CD4-positive, CD25-positive, alpha-beta regulatory T cell (primary cell): ENCODE measurements around the gene ANKRD62. TPM values are rescaled to one million over a fixed set of nuclear protein-coding genes. Genes with fewer than 3 reads are reported as not detected.

Experiments
- ATAC-seq, 2 donors: fragments of 150-1000 bp; cut with Tn5 transposase; one replicate each; pipeline ENCODE4 v1.10.0; 2021; ENCODE audit warnings: low read depth in 2 of 2, moderate number of reproducible peaks in 2 of 2, moderate library complexity in 1 of 2
- DNase-seq, 3 donors: peaks; one replicate each; pipeline versions ENCODE4 v3.0.0 to v3.0.0-alpha.2; 2012 to 2022; ENCODE audit warnings: mixed read lengths in 1 of 3
- H3K27ac ChIP-seq: one replicate; pipeline ENCODE4 v1.7.0; 2013; ENCODE audit warnings: mild to moderate bottlenecking, low read length; ENCODE audit not compliant: insufficient read depth, poor library complexity, severe bottlenecking
- H3K27me3 ChIP-seq: one replicate; pipeline ENCODE4 v1.7.0; 2013; ENCODE audit warnings: low read length; ENCODE audit not compliant: control insufficient read depth, insufficient read depth
- H3K36me3 ChIP-seq: one replicate; pipeline ENCODE4 v1.7.0; 2013; ENCODE audit warnings: mild to moderate bottlenecking, low read length, moderate library complexity; ENCODE audit not compliant: control insufficient read depth, insufficient read depth
- H3K4me1 ChIP-seq: 2 replicates; pipeline ENCODE4 v1.7.0; 2013; ENCODE audit warnings: mild to moderate bottlenecking, low read length; ENCODE audit not compliant: insufficient read depth, control insufficient read depth, poor library complexity, severe bottlenecking
- H3K4me3 ChIP-seq: one replicate; pipeline ENCODE4 v1.7.0; 2013; ENCODE audit warnings: low read depth, mild to moderate bottlenecking, low read length, moderate library complexity
- H3K9me3 ChIP-seq, 2 experiments: 1 replicate in 1 of 2; 2 replicates in 1 of 2; pipeline ENCODE4 v1.7.0; 2013; ENCODE audit warnings: low read length in 2 of 2, mild to moderate bottlenecking in 1 of 2, moderate library complexity in 1 of 2; ENCODE audit not compliant: control insufficient read depth in 2 of 2
- H3K27ac Mint-ChIP-seq, 3 donors: one replicate each; pipeline ENCODE4 v1.8.0; 2020 to 2022; ENCODE audit warnings: mild to moderate bottlenecking in 3 of 3, mixed read lengths in 3 of 3, moderate library complexity in 2 of 3
- H3K27me3 Mint-ChIP-seq: one replicate; pipeline ENCODE4 v1.8.0; 2022; ENCODE audit warnings: mild to moderate bottlenecking, mixed read lengths
- H3K36me3 Mint-ChIP-seq: one replicate; pipeline ENCODE4 v1.8.0; 2020; ENCODE audit warnings: mixed read lengths
- H3K4me1 Mint-ChIP-seq, 4 donors: one replicate each; pipeline ENCODE4 v1.8.0; 2020 to 2022; ENCODE audit warnings: mixed read lengths in 4 of 4, mild to moderate bottlenecking in 1 of 4
- H3K4me3 Mint-ChIP-seq, 4 donors: one replicate each; pipeline ENCODE4 v1.8.0; 2020 to 2022; ENCODE audit warnings: mild to moderate bottlenecking in 4 of 4, mixed read lengths in 4 of 4, moderate library complexity in 3 of 4
- H3K9me3 Mint-ChIP-seq, 7 donors: one replicate each; pipeline ENCODE4 v1.8.0; 2020 to 2022; ENCODE audit warnings: mixed read lengths in 7 of 7, mild to moderate bottlenecking in 3 of 7, moderate library complexity in 2 of 7
- polyA plus RNA-seq, 4 donors: library from polyadenylated mRNA; unstranded; fragments of 300-500 nt; fragmentation: Illumina TruSeq; gene quantifications; one replicate each; pipeline ENCODE4 v1.2.3, GENCODE V29; 2021
- total RNA-seq: library from RNA; stranded (reverse); gene quantifications from one replicate; pipeline ENCODE4 v1.2.3, GENCODE V29; 2022

ANKRD62 gene
- total and polyA plus RNA-seq, 5 donors from 2014 or later: not detected

GRCh38 chr18:12092398-12093229 lies 1.0 kb upstream of the ANKRD62 start:
- Mint-ChIP-seq H3K27me3 (peaks cover 4% of the 10 kb centered on the region), H3K9me3 (peaks cover 0 to 2% (median 0%) of the 10 kb centered on the region in 7 donors)
- ATAC-seq: no peak

GRCh38 chr18:12098374-12098773 lies 4.7 kb downstream of the ANKRD62 start:
- no peaks in the 10 kb centered on the region for H3K27me3 ChIP-seq
- H3K9me3 Mint-ChIP-seq: peaks cover 0 to 2% (median 0%) of the 10 kb centered on the region in 7 donors
- H3K36me3 Mint-ChIP-seq: no peaks in the 10 kb centered on the region
- no peaks in the 10 kb centered on the region for H3K9me3 ChIP-seq
- H3K27ac ChIP-seq: no peak overlapping the region
- H3K36me3 ChIP-seq: no peaks in the 10 kb centered on the region
- no peak overlapping the region for H3K4me3 ChIP-seq
- no peak overlapping the region for H3K27ac Mint-ChIP-seq
- no peaks in the 10 kb centered on the region for H3K4me1 Mint-ChIP-seq
- DNase-seq: no peak
- ATAC-seq: no peak
- no peak overlapping the region for H3K4me3 Mint-ChIP-seq
- peaks cover 15% of the 10 kb centered on the region for H3K27me3 Mint-ChIP-seq
- no peaks in the 10 kb centered on the region for H3K4me1 ChIP-seq

More at GRCh38 chr18:12092398-12093229, 1.0 kb upstream of the ANKRD62 start:
- Mint-ChIP-seq H3K27ac (no peak overlapping the region), H3K4me3 (no peak overlapping the region), H3K4me1 (no peaks in the 10 kb centered on the region), H3K36me3 (no peaks in the 10 kb centered on the region)
- Histone ChIP-seq H3K4me1 (no peaks in the 10 kb centered on the region), H3K36me3 (no peaks in the 10 kb centered on the region), H3K4me3 (no peak overlapping the region), H3K27me3 (no peaks in the 10 kb centered on the region), H3K27ac (no peak overlapping the region), H3K9me3 (no peaks in the 10 kb centered on the region)
- no peak for DNase-seq

DNA sequence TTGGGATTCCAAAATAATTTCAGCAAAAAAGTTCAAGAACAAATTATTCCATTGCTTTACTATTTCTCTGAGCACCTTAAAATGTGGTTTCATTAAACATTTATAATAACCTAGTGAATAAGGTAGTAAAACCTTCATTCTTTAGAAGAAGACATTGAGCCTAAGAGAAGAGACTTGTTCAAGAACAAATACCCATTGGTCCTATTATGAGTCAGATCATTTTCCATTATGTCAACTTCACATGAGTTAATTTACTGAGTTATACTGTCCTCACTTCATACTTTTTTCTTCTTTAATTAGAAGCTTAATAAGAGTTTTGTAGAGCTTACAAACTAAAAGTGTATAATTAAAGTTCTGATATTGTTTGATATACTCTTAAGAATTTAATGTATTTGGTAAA lies 5.5 kb downstream of the ANKRD62 start:
- ATAC-seq: no peak
- Mint-ChIP-seq H3K9me3 (no peaks in the 10 kb centered on the region), H3K27me3 (peaks cover 15% of the 10 kb centered on the region), H3K4me1 (no peaks in the 10 kb centered on the region), H3K36me3 (no peaks in the 10 kb centered on the region), H3K27ac (no peak overlapping the region), H3K4me3 (no peak overlapping the region)
- Histone ChIP-seq H3K27me3 (no peaks in the 10 kb centered on the region), H3K27ac (no peak overlapping the region), H3K4me1 (no peaks in the 10 kb centered on the region), H3K36me3 (no peaks in the 10 kb centered on the region), H3K4me3 (no peak overlapping the region), H3K9me3 (no peaks in the 10 kb centered on the region)
- DNase-seq: no peak

GRCh38 chr18:12101266-12101665 lies 7.6 kb downstream of the ANKRD62 start:
- Mint-ChIP-seq H3K4me1 (no peaks in the 10 kb centered on the region), H3K27me3 (peaks cover 21% of the 10 kb centered on the region)

DNA sequence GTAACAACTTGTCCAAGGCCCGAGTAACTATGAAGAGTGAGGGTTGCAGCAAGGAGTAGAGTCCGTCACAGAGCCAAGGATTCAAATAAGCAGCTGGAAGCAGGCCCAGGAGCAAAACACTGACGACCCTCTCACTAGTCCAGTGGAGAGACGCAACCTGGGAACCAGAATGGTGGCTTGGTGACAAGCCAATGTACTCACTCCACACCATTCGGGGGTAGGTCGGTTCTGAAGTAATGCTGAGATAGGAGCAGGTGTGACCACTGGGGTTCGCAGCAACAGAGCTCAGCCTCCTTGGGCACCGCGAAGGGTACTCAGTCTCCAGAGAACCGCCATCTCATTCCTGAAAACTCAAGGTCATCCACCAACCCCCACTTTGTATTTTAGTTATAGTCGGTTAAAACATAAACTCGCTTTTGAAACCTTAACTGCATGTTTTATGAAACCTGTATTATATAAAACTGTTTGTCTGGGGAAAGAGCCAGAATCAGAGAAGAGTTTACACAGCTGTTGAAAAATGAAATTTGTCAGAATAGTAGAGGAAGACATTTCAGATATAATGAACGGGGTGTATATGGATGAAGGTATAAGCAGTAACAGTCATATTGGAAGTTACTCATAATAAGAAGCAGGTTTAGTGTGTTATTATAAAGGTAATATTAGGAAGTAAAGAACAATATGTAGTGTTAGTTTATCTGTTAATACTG lies 8.6 kb downstream of the ANKRD62 start:
- Mint-ChIP-seq H3K27ac (no peak overlapping the region), H3K36me3 (no peaks in the 10 kb centered on the region), H3K4me3 (no peak overlapping the region), H3K27me3 (peaks cover 18% of the 10 kb centered on the region), H3K4me1 (no peaks in the 10 kb centered on the region), H3K9me3 (peaks cover 0 to 2% (median 0%) of the 10 kb centered on the region in 7 donors)
- ATAC-seq (no peak), DNase-seq (no peak)
- H3K4me3 ChIP-seq: no peak overlapping the region
- no peaks in the 10 kb centered on the region for H3K36me3 ChIP-seq
- H3K27ac ChIP-seq: no peak overlapping the region
- peaks cover 4% of the 10 kb centered on the region for H3K27me3 ChIP-seq
- H3K4me1 ChIP-seq: no peaks in the 10 kb centered on the region
- H3K9me3 ChIP-seq: no peaks in the 10 kb centered on the region

More at GRCh38 chr18:12101266-12101665, 7.6 kb downstream of the ANKRD62 start:
- H3K27ac Mint-ChIP-seq: no peak overlapping the region
- no peak overlapping the region for H3K4me3 Mint-ChIP-seq
- no peak overlapping the region for H3K27ac ChIP-seq
- H3K4me3 ChIP-seq: no peak overlapping the region
- peaks cover 2% of the 10 kb centered on the region for H3K27me3 ChIP-seq
- H3K9me3 ChIP-seq: no peaks in the 10 kb centered on the region
- no peaks in the 10 kb centered on the region for H3K9me3 Mint-ChIP-seq
- H3K36me3 Mint-ChIP-seq: no peaks in the 10 kb centered on the region
- H3K36me3 ChIP-seq: no peaks in the 10 kb centered on the region
- DNase-seq (no peak), ATAC-seq (no peak)
- H3K4me1 ChIP-seq: no peaks in the 10 kb centered on the region

- DNase-seq (no peak), ATAC-seq (no peak)
- Mint-ChIP-seq H3K9me3 (peaks cover 0 to 5% (median 0%) of the 10 kb centered on the region in 7 donors), H3K4me3 (no peak overlapping the region), H3K27me3 (peaks cover 17% of the 10 kb centered on the region), H3K36me3 (no peaks in the 10 kb centered on the region), H3K27ac (no peak overlapping the region), H3K4me1 (no peaks in the 10 kb centered on the region)
- Histone ChIP-seq H3K36me3 (no peaks in the 10 kb centered on the region), H3K4me3 (no peak overlapping the region), H3K27me3 (peaks cover 4% of the 10 kb centered on the region), H3K27ac (no peak overlapping the region), H3K4me1 (no peaks in the 10 kb centered on the region), H3K9me3 (no peaks in the 10 kb centered on the region)
These were observed 12.8 kb downstream of the ANKRD62 start for GRCh38 chr18:12106471-12106870.

DNA sequence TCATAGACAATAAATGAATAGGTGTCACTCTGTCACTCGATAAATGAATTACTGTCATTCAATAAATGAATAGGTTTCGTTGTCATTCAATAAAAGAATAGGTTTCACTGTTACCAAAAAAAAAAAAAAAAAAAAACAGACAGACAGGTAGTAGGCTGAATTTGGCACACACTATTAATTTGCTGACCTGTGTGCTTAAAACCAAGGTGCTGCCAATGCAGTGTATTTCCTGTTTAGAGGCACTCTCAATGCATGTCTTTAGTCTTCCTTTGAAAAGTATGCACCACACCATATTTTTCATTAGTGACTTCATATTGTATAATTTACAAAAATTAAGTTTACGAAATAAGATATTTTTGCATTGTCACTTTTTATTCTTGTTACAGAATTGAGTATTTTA lies 16.2 kb downstream of the ANKRD62 start:
- no peak overlapping the region for H3K4me3 Mint-ChIP-seq

More for the DNA sequence above, 16.2 kb downstream of the ANKRD62 start:
- H3K4me3 ChIP-seq: no peak overlapping the region
- peaks cover 4% of the 10 kb centered on the region for H3K27me3 ChIP-seq
- Mint-ChIP-seq H3K27me3 (peaks cover 13% of the 10 kb centered on the region), H3K4me1 (no peaks in the 10 kb centered on the region), H3K27ac (no peak overlapping the region), H3K36me3 (no peaks in the 10 kb centered on the region), H3K9me3 (peaks cover 0 to 8% (median 0%) of the 10 kb centered on the region in 7 donors)
- no peaks in the 10 kb centered on the region for H3K9me3 ChIP-seq
- H3K4me1 ChIP-seq: no peaks in the 10 kb centered on the region
- DNase-seq (no peak), ATAC-seq (no peak)
- H3K36me3 ChIP-seq: no peaks in the 10 kb centered on the region
- no peak overlapping the region for H3K27ac ChIP-seq
